GM06990 (cell line): ENCODE measurements around the gene NKX2-2.

ENCODE experiments used
- DNase-seq: peaks from one replicate; pipeline ENCODE4 v3.0.0-alpha.2; 2011; ENCODE audit not compliant: insufficient read length; ENCODE audit errors: extremely low read depth
- H3K27me3 ChIP-seq: replicated peaks from 2 replicates; pipeline ENCODE4 v1.6.0; 2011; ENCODE audit warnings: low read length; ENCODE audit not compliant: control insufficient read depth, insufficient read depth
- H3K36me3 ChIP-seq: 2 replicates; pipeline ENCODE4 v1.5.1; 2011; ENCODE audit warnings: low read length; ENCODE audit not compliant: control insufficient read depth, insufficient read depth
- H3K4me3 ChIP-seq: replicated peaks from 2 replicates; pipeline ENCODE4 v1.5.1; 2011; ENCODE audit warnings: low read depth, mild to moderate bottlenecking, control low read depth, low read length
- CTCF ChIP-seq: IDR thresholded peaks from 2 replicates; pipeline ENCODE4 v1.5.1; 2011; ENCODE audit warnings: low read length, control low read depth, mild to moderate bottlenecking, inconsistent platforms; ENCODE audit not compliant: insufficient read depth, poor library complexity, severe bottlenecking

NKX2-2 gene

GRCh38 chr20:21464916-21465315 is 48.9 kb downstream of the NKX2-2 start:
- TF ChIP-seq CTCF = no peak
- Histone ChIP-seq H3K27me3 (no peaks in the 10 kb centered on the region; the same call in 1 of the 2 replicates), H3K4me3 (no peak overlapping the region), H3K36me3 (no peaks in the 10 kb centered on the region)
- DNase-seq = no peak
